ENCODE data around the gene SHROOM3. TPM values are rescaled to one million over a fixed set of nuclear protein-coding genes. Genes with fewer than 3 reads are reported as not detected.

The SHROOM3 gene
- total and polyA plus RNA-seq, 10 donors = 0.37 to 23.9 (median 8.3) TPM

- intact Hi-C loops (cut with DNase I; ENCODE audit: low total_unique reads) = no loop called here
- Histone ChIP-seq H3K27me3 (replicated peaks in 1 of 7) (no peaks in the 10 kb centered on the region), H3K4me3 (no peak overlapping the region), H3K27ac (no peak overlapping the region), H3K36me3 (no peaks in the 10 kb centered on the region), H3K9me3 (peaks cover 0 to 1% (median 0%) of the 10 kb centered on the region in 8 donors), H3K4me1 (peaks cover 0 to 23% (median 3%) of the 10 kb centered on the region in 6 donors)
- no peak for TF ChIP-seq POLR2A (IDR thresholded peaks at IDR 0.05)
- TF ChIP-seq POLR2AphosphoS5 (IDR thresholded peaks at IDR 0.05) = no peak
- TF ChIP-seq, protein P1, sequence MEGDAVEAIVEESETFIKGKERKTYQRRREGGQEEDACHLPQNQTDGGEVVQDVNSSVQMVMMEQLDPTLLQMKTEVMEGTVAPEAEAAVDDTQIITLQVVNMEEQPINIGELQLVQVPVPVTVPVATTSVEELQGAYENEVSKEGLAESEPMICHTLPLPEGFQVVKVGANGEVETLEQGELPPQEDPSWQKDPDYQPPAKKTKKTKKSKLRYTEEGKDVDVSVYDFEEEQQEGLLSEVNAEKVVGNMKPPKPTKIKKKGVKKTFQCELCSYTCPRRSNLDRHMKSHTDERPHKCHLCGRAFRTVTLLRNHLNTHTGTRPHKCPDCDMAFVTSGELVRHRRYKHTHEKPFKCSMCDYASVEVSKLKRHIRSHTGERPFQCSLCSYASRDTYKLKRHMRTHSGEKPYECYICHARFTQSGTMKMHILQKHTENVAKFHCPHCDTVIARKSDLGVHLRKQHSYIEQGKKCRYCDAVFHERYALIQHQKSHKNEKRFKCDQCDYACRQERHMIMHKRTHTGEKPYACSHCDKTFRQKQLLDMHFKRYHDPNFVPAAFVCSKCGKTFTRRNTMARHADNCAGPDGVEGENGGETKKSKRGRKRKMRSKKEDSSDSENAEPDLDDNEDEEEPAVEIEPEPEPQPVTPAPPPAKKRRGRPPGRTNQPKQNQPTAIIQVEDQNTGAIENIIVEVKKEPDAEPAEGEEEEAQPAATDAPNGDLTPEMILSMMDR (IDR thresholded peaks at IDR 0.05 in 8 of 11, conservative IDR thresholded peaks at IDR 0.05 in 3 of 11) = no peak
- WGBS, 5 donors = 83 to 92% (median 90%) methylated on average over 6 of the region's 6 CpGs
- DNase-seq = no peak
Measured at GRCh38 chr4:76494871-76495590, 60.0 kb downstream of the SHROOM3 start.

- H3K36me3 ChIP-seq = no peaks in the 10 kb centered on the region
- no peak for DNase-seq
- no peaks in the 10 kb centered on the region for H3K9me3 ChIP-seq
- 58 to 82% (median 71%) methylated on average over 3 of the region's 3 CpGs for WGBS, 5 donors
- intact Hi-C loops (cut with DNase I; ENCODE audit: low total_unique reads) = no loop called here
- H3K4me3 ChIP-seq = no peak overlapping the region
- no peak overlapping the region for H3K27ac ChIP-seq
- peaks cover 0 to under 1% (median 0%) of the 10 kb centered on the region in 7 donors for H3K27me3 ChIP-seq (replicated peaks in 1 of 7)
- TF ChIP-seq, protein P1 (IDR thresholded peaks at IDR 0.05 in 8 of 11, conservative IDR thresholded peaks at IDR 0.05 in 3 of 11) = no peak
- no peak for TF ChIP-seq POLR2A (IDR thresholded peaks at IDR 0.05)
- TF ChIP-seq POLR2AphosphoS5 (IDR thresholded peaks at IDR 0.05) = no peak
- peaks cover 0 to 23% (median 3%) of the 10 kb centered on the region in 6 donors for H3K4me1 ChIP-seq
Measured at GRCh38 chr4:76498550-76498949, 63.5 kb downstream of the SHROOM3 start.

GRCh38 chr4:76499461-76499860, 64.4 kb downstream of the SHROOM3 start:
- Histone ChIP-seq H3K4me1 (peaks cover 0 to 23% (median 3%) of the 10 kb centered on the region in 6 donors), H3K9me3 (no peaks in the 10 kb centered on the region), H3K36me3 (no peaks in the 10 kb centered on the region), H3K27ac (no peak overlapping the region), H3K27me3 (replicated peaks in 1 of 7) (peaks cover 0 to 8% (median 0%) of the 10 kb centered on the region in 7 donors), H3K4me3 (no peak overlapping the region)
- TF ChIP-seq, protein P1 (IDR thresholded peaks at IDR 0.05 in 8 of 11, conservative IDR thresholded peaks at IDR 0.05 in 3 of 11) = no peak
- TF ChIP-seq POLR2A (IDR thresholded peaks at IDR 0.05) (no peak), POLR2AphosphoS5 (IDR thresholded peaks at IDR 0.05) (no peak)
- peak; percentile 86 for DNase-seq
- WGBS, 5 donors = 37 to 69% (median 53%) methylated on average over 4 of the region's 4 CpGs
- intact Hi-C loops (cut with DNase I; ENCODE audit: low total_unique reads) = no loop called here

GRCh38 chr4:76502886-76503285, 67.9 kb downstream of the SHROOM3 start:
- 79 to 93% (median 90%) methylated on average over 1 of the region's 1 CpG for WGBS, 5 donors
- Histone ChIP-seq H3K27me3 (replicated peaks in 1 of 7) (peaks cover 0 to 8% (median 0%) of the 10 kb centered on the region in 7 donors), H3K9me3 (no peaks in the 10 kb centered on the region), H3K4me1 (peaks cover 0 to 22% (median 3%) of the 10 kb centered on the region in 6 donors), H3K27ac (no peak overlapping the region), H3K36me3 (no peaks in the 10 kb centered on the region), H3K4me3 (no peak overlapping the region)
- intact Hi-C loops (cut with DNase I; ENCODE audit: low total_unique reads) = no loop called here
- no peak for DNase-seq
- TF ChIP-seq POLR2A (IDR thresholded peaks at IDR 0.05) (no peak), POLR2AphosphoS5 (IDR thresholded peaks at IDR 0.05) (no peak)
- TF ChIP-seq, protein P1 (IDR thresholded peaks at IDR 0.05 in 8 of 11, conservative IDR thresholded peaks at IDR 0.05 in 3 of 11) = no peak
